Fibroblast of skin of left biceps (primary cell): ENCODE results near the gene SH2D1A.

Source experiments
- DNase-seq, 2 experiments: peaks; one replicate each; pipeline ENCODE4 v3.0.0-alpha.2; 2013; ENCODE audit warnings: low read depth in 2 of 2

SH2D1A gene

GRCh38 chrX:124421898-124422655 is 75.7 kb downstream of the SH2D1A start:
- no peak for DNase-seq
